Measurements from ENCODE around the gene LRP1. TPM values are rescaled to one million over a fixed set of nuclear protein-coding genes. Genes with fewer than 3 reads are reported as not detected.

LRP1 gene
- total and polyA plus RNA-seq, 2 of the 13 experiments (the other 11 are each of a cell fraction or from before 2014, with no cell fraction given): 14.7 to 30.8 TPM

DNA sequence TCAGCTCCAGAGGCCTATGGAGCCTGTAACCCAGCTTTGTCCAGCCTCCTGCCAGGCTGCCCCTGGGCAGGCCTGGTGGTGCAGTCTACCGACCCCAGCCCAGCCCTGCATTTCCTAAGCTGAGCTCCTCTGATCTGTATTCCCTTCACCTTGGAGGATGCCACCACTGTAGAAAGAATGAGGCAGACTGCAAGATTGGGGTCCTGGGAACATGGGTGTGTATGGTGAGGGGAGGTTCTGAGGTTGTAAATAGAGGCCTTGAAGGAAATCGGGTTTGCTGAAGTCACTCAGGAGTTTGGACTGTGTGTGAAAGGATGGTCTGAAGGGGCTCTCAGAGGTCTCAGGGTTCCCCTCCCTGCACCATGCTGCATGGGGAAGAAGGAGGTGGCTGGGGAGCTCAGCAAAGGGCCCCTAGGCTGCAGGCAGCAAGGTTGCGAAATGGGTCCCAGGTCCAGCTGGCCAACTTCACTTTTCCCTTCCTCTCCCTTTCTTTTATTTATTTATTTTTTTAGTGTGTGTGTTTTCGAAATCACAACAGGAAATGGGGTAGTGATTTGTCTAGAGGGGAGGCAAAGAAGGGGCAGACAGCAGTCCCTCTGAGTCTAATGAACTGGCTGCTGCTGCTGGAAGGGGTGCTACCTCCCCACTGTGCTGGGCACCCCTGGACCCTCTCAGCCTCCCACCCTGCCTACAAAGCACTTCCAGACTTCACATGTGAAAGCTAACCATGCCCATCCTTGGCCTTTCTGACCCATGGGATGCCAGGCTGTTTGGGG is 20.4 kb downstream of the LRP1 start (continued):
- TF ChIP-seq, protein P1, sequence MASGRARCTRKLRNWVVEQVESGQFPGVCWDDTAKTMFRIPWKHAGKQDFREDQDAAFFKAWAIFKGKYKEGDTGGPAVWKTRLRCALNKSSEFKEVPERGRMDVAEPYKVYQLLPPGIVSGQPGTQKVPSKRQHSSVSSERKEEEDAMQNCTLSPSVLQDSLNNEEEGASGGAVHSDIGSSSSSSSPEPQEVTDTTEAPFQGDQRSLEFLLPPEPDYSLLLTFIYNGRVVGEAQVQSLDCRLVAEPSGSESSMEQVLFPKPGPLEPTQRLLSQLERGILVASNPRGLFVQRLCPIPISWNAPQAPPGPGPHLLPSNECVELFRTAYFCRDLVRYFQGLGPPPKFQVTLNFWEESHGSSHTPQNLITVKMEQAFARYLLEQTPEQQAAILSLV (CRISPR knock-in tag; IDR thresholded peaks at IDR 0.05; ENCODE audit: borderline replicate concordance): no peak
- TF ChIP-seq CREB1 (IDR thresholded peaks at IDR 0.05) (no peak), CREB1 (CRISPR knock-in tag; IDR thresholded peaks at IDR 0.05) (no peak), MAZ (IDR thresholded peaks at IDR 0.05; ENCODE audit: borderline replicate concordance, low read depth, low read length) (no peak), MAZ (CRISPR knock-in tag; IDR thresholded peaks at IDR 0.05; ENCODE audit: low read depth) (peak; percentile 49; the same call in 1 of the 2 replicates), MED13 (CRISPR knock-in tag; IDR thresholded peaks at IDR 0.05) (no peak), MEIS1 (CRISPR knock-in tag; IDR thresholded peaks at IDR 0.05; ENCODE audit: borderline replicate concordance) (peak; percentile 36; the same call in 1 of the 2 replicates), ZNF430 (CRISPR knock-in tag; IDR thresholded peaks at IDR 0.05) (no peak), MATR3 (CRISPR knock-in tag; IDR thresholded peaks at IDR 0.05) (no peak), MTA3 (CRISPR knock-in tag; IDR thresholded peaks at IDR 0.05) (no peak), SMAD9 (CRISPR knock-in tag; IDR thresholded peaks at IDR 0.05) (no peak)
- TF ChIP-seq, protein P2, sequence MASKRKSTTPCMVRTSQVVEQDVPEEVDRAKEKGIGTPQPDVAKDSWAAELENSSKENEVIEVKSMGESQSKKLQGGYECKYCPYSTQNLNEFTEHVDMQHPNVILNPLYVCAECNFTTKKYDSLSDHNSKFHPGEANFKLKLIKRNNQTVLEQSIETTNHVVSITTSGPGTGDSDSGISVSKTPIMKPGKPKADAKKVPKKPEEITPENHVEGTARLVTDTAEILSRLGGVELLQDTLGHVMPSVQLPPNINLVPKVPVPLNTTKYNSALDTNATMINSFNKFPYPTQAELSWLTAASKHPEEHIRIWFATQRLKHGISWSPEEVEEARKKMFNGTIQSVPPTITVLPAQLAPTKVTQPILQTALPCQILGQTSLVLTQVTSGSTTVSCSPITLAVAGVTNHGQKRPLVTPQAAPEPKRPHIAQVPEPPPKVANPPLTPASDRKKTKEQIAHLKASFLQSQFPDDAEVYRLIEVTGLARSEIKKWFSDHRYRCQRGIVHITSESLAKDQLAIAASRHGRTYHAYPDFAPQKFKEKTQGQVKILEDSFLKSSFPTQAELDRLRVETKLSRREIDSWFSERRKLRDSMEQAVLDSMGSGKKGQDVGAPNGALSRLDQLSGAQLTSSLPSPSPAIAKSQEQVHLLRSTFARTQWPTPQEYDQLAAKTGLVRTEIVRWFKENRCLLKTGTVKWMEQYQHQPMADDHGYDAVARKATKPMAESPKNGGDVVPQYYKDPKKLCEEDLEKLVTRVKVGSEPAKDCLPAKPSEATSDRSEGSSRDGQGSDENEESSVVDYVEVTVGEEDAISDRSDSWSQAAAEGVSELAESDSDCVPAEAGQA (IDR thresholded peaks at IDR 0.05; ENCODE audit: low read depth): no peak
- TF ChIP-seq, protein P2 (CRISPR knock-in tag; IDR thresholded peaks at IDR 0.05; ENCODE audit: borderline replicate concordance): no peak
- TF ChIP-seq, protein P3, sequence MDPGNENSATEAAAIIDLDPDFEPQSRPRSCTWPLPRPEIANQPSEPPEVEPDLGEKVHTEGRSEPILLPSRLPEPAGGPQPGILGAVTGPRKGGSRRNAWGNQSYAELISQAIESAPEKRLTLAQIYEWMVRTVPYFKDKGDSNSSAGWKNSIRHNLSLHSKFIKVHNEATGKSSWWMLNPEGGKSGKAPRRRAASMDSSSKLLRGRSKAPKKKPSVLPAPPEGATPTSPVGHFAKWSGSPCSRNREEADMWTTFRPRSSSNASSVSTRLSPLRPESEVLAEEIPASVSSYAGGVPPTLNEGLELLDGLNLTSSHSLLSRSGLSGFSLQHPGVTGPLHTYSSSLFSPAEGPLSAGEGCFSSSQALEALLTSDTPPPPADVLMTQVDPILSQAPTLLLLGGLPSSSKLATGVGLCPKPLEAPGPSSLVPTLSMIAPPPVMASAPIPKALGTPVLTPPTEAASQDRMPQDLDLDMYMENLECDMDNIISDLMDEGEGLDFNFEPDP (CRISPR knock-in tag; conservative IDR thresholded peaks at IDR 0.05): no peak
- TF ChIP-seq, protein P4, sequence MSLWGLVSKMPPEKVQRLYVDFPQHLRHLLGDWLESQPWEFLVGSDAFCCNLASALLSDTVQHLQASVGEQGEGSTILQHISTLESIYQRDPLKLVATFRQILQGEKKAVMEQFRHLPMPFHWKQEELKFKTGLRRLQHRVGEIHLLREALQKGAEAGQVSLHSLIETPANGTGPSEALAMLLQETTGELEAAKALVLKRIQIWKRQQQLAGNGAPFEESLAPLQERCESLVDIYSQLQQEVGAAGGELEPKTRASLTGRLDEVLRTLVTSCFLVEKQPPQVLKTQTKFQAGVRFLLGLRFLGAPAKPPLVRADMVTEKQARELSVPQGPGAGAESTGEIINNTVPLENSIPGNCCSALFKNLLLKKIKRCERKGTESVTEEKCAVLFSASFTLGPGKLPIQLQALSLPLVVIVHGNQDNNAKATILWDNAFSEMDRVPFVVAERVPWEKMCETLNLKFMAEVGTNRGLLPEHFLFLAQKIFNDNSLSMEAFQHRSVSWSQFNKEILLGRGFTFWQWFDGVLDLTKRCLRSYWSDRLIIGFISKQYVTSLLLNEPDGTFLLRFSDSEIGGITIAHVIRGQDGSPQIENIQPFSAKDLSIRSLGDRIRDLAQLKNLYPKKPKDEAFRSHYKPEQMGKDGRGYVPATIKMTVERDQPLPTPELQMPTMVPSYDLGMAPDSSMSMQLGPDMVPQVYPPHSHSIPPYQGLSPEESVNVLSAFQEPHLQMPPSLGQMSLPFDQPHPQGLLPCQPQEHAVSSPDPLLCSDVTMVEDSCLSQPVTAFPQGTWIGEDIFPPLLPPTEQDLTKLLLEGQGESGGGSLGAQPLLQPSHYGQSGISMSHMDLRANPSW (CRISPR knock-in tag; IDR thresholded peaks at IDR 0.05; ENCODE audit: borderline replicate concordance): no peak

Measured in HepG2 (cell line).